CD4-positive, alpha-beta T cell (primary cell): ENCODE data around the gene CRK. TPM values are rescaled to one million over a fixed set of nuclear protein-coding genes. Genes with fewer than 3 reads are reported as not detected.

Experiments
- ATAC-seq: fragments of 200-7000 bp; cut with Tn5 transposase; one replicate; pipeline ENCODE4 v1.10.0; 2022; ENCODE audit warnings: mild to moderate bottlenecking; ENCODE audit not compliant: poor library complexity
- CTCF ChIA-PET: fragments of 350-600 bp; sonication (Branson Sonifier 250); formaldehyde crosslinking; loops from one replicate; lab custom pipeline; 2021; ENCODE audit warnings: antibody characterized with exemption, inconsistent platforms; lab: Charles Lee
- POLR2A ChIA-PET: fragments of 350-600 bp; sonication (Branson Sonifier 250); formaldehyde crosslinking; loops from one replicate; lab custom pipeline; 2021; ENCODE audit warnings: antibody characterized with exemption, inconsistent platforms; lab: Charles Lee
- DNase-seq, 14 experiments: peaks; one replicate each; pipeline ENCODE4 v3.0.0-alpha.2; 2013 to 2020; ENCODE audit warnings: mixed read lengths in 2 of 14
- H3K27ac ChIP-seq, 2 donors: one replicate each; pipeline versions ENCODE4 v1.5.1 to v1.7.0; 2013; ENCODE audit warnings: low read length in 2 of 2, low read depth in 1 of 2, mild to moderate bottlenecking in 1 of 2
- H3K27me3 ChIP-seq, 2 experiments: 1 replicate in 1 of 2; 2 replicates in 1 of 2; pipeline versions ENCODE4 v1.6.1 to v1.7.0; 2013; ENCODE audit warnings: low read length in 2 of 2, control low read depth in 1 of 2, mild to moderate bottlenecking in 1 of 2, moderate library complexity in 1 of 2; ENCODE audit not compliant: insufficient read depth in 2 of 2, control insufficient read depth in 1 of 2
- H3K36me3 ChIP-seq: one replicate; pipeline ENCODE4 v1.6.1; 2013; ENCODE audit warnings: low read length, control low read depth; ENCODE audit not compliant: insufficient read depth
- H3K4me1 ChIP-seq: one replicate; pipeline ENCODE4 v1.6.1; 2013; ENCODE audit warnings: low read length, control low read depth; ENCODE audit not compliant: insufficient read depth
- H3K4me3 ChIP-seq: one replicate; pipeline ENCODE4 v1.5.1; 2013; ENCODE audit warnings: mild to moderate bottlenecking, low read length, moderate library complexity
- H3K9me3 ChIP-seq, 2 experiments: 1 replicate in 1 of 2; 2 replicates in 1 of 2; pipeline versions ENCODE4 v1.6.1 to v1.7.0; 2013; ENCODE audit warnings: low read length in 2 of 2, mild to moderate bottlenecking in 2 of 2, control low read depth in 1 of 2, moderate library complexity in 1 of 2; ENCODE audit not compliant: control insufficient read depth in 1 of 2, insufficient read depth in 1 of 2
- H3K27ac Mint-ChIP-seq: one replicate; pipeline ENCODE4 v1.8.0; 2020; ENCODE audit warnings: mixed read lengths
- H3K27me3 Mint-ChIP-seq: one replicate; pipeline ENCODE4 v1.8.0; 2021; ENCODE audit warnings: mixed read lengths
- H3K36me3 Mint-ChIP-seq: one replicate; pipeline ENCODE4 v1.8.0; 2021; ENCODE audit warnings: low read depth, mixed read lengths
- H3K4me1 Mint-ChIP-seq: one replicate; pipeline ENCODE4 v1.8.0; 2021; ENCODE audit warnings: low read depth, mixed read lengths
- H3K4me3 Mint-ChIP-seq: one replicate; pipeline ENCODE4 v1.8.0; 2020; ENCODE audit warnings: mild to moderate bottlenecking, mixed read lengths
- H3K9me3 Mint-ChIP-seq: one replicate; pipeline ENCODE4 v1.8.0; 2020; ENCODE audit warnings: mixed read lengths
- CTCF ChIP-seq: fragments of 200-600 bp; IDR thresholded peaks from one replicate; pipeline ENCODE4 v1.8.0; 2022; ENCODE audit warnings: antibody characterized with exemption, mild to moderate bottlenecking
- intact Hi-C, 2 experiments: fragments of 100-400 bp; cut with DNase I in 1 of 2; cut with micrococcal nuclease in 1 of 2; formaldehyde crosslinking; loops; one replicate each; pipeline versions ENCODE4 v1.15.1 to v1.9.0; 2023 to 2025; cut with DNase I, micrococcal nuclease
- total RNA-seq, 174 experiments: library from RNA in 2 of 174; stranded (reverse) in 2 of 174; gene quantifications; one replicate each; pipeline ENCODE4 v1.2.3 and lab custom pipeline; 2021 to 2026

The CRK gene
- total RNA-seq, 2 experiments from 2014 or later, result 13.6 to 14.5 TPM

GRCh38 chr17:1497831-1498230, 41.8 kb upstream of the CRK start:
- ATAC-seq, result no peak
- Mint-ChIP-seq H3K4me1 (peaks cover 8% of the 10 kb centered on the region), H3K9me3 (no peaks in the 10 kb centered on the region), H3K36me3 (peaks cover 54% of the 10 kb centered on the region), H3K27me3 (no peaks in the 10 kb centered on the region), H3K27ac (no peak overlapping the region), H3K4me3 (no peak overlapping the region)
- H3K4me1 ChIP-seq, result peaks cover 8% of the 10 kb centered on the region
- no peaks in the 10 kb centered on the region for H3K27me3 ChIP-seq
- peak overlapping the region in 1 of 2 donors; percentile 21 for H3K27ac ChIP-seq
- peaks cover 45% of the 10 kb centered on the region for H3K36me3 ChIP-seq
- intact Hi-C loops, result no loop called here
- POLR2A ChIA-PET, result interaction anchor here (1.3 to 1.5 kb wide), 2 partner anchors 10 to 19 kb away, joined by 3 to 4 read pairs; partner anchors contain the start of gene INPP5K
- TF ChIP-seq CTCF, result no peak
- no peaks in the 10 kb centered on the region for H3K9me3 ChIP-seq
- DNase-seq, result no peak
- CTCF ChIA-PET, result no interaction called here
- no peak overlapping the region for H3K4me3 ChIP-seq

GRCh38 chr17:1496869-1497268, 40.8 kb upstream of the CRK start:
- H3K4me1 ChIP-seq, result peaks cover 17% of the 10 kb centered on the region
- ChIA-PET CTCF (no interaction called here), POLR2A (interaction anchor here (1.2 kb wide), 1 partner anchor 20 kb away, joined by 3 read pairs; the partner anchor contains the start of gene INPP5K)
- Mint-ChIP-seq H3K4me1 (peaks cover 15% of the 10 kb centered on the region), H3K27me3 (no peaks in the 10 kb centered on the region), H3K36me3 (peaks cover 54% of the 10 kb centered on the region), H3K9me3 (no peaks in the 10 kb centered on the region), H3K27ac (no peak overlapping the region), H3K4me3 (no peak overlapping the region)
- intact Hi-C loops, result no loop called here
- TF ChIP-seq CTCF, result no peak
- no peak for ATAC-seq
- DNase-seq, result no peak
- no peaks in the 10 kb centered on the region for H3K9me3 ChIP-seq
- no peak overlapping the region for H3K27ac ChIP-seq
- no peak overlapping the region for H3K4me3 ChIP-seq
- no peaks in the 10 kb centered on the region for H3K27me3 ChIP-seq
- H3K36me3 ChIP-seq, result peaks cover 45% of the 10 kb centered on the region

- no peaks in the 10 kb centered on the region for H3K27me3 ChIP-seq
- DNase-seq (no peak), ATAC-seq (no peak)
- Mint-ChIP-seq H3K4me1 (peaks cover 22% of the 10 kb centered on the region), H3K27me3 (no peaks in the 10 kb centered on the region), H3K27ac (peak overlapping the region; percentile 33), H3K36me3 (peaks cover 54% of the 10 kb centered on the region), H3K9me3 (no peaks in the 10 kb centered on the region), H3K4me3 (no peak overlapping the region)
- H3K9me3 ChIP-seq, result no peaks in the 10 kb centered on the region
- peaks cover 26% of the 10 kb centered on the region for H3K4me1 ChIP-seq
- no peak overlapping the region for H3K4me3 ChIP-seq
- ChIA-PET POLR2A (interaction anchor here (1.2 kb wide), 1 partner anchor 21 kb away, joined by 4 read pairs; the partner anchor contains the start of gene INPP5K), CTCF (interaction anchor here (1.3 kb wide), 1 partner anchor 130 kb away, joined by 4 read pairs; no protein-coding TSS in a partner anchor)
- peaks cover 45% of the 10 kb centered on the region for H3K36me3 ChIP-seq
- H3K27ac ChIP-seq, result no peak overlapping the region
- intact Hi-C loops, result no loop called here
- no peak for TF ChIP-seq CTCF
These were observed 39.4 kb upstream of the CRK start for GRCh38 chr17:1495265-1495989.
